CD14-positive monocyte (primary cell): ENCODE data around the gene MICAL2. TPM values are rescaled to one million over a fixed set of nuclear protein-coding genes. Genes with fewer than 3 reads are reported as not detected.

ENCODE experiments used
- DNase-seq, 3 donors: peaks; one replicate each; pipeline ENCODE4 v3.0.0-alpha.2; 2011 to 2022
- H2AFZ ChIP-seq: 2 replicates; pipeline ENCODE4 v1.6.0; 2012; ENCODE audit warnings: mild to moderate bottlenecking, low read depth, low read length, inconsistent platforms; ENCODE audit not compliant: insufficient read depth, poor library complexity, severe bottlenecking
- H3K27ac ChIP-seq, 2 donors: 1 replicate in 1 of 2; 2 replicates in 1 of 2; pipeline ENCODE4 v1.5.1; 2012 to 2013; ENCODE audit warnings: low read length in 2 of 2, control low read depth in 1 of 2, inconsistent platforms in 1 of 2, low read depth in 1 of 2, mild to moderate bottlenecking in 1 of 2
- H3K27me3 ChIP-seq, 2 donors: one replicate each; pipeline versions ENCODE4 v1.6.0 to v1.6.1; 2011 to 2013; ENCODE audit warnings: low read length in 2 of 2; ENCODE audit not compliant: control insufficient read depth in 2 of 2, insufficient read depth in 2 of 2
- H3K36me3 ChIP-seq, 2 donors: replicated peaks in 1 of 2; 1 replicate in 1 of 2; 2 replicates in 1 of 2; pipeline versions ENCODE4 v1.5.1 to v1.6.1; 2012 to 2013; ENCODE audit warnings: low read length in 2 of 2, control low read depth in 1 of 2, inconsistent platforms in 1 of 2, mild to moderate bottlenecking in 1 of 2; ENCODE audit not compliant: insufficient read depth in 2 of 2, control insufficient read depth in 1 of 2
- H3K4me1 ChIP-seq, 2 donors: 1 replicate in 1 of 2; 2 replicates in 1 of 2; pipeline versions ENCODE4 v1.5.1 to v1.6.1; 2012 to 2013; ENCODE audit warnings: low read length in 2 of 2, control low read depth in 1 of 2, inconsistent platforms in 1 of 2, mild to moderate bottlenecking in 1 of 2, moderate library complexity in 1 of 2; ENCODE audit not compliant: insufficient read depth in 2 of 2, control insufficient read depth in 1 of 2
- H3K4me2 ChIP-seq: replicated peaks from 2 replicates; pipeline ENCODE3; 2012; ENCODE audit warnings: low read length, moderate library complexity, mild to moderate bottlenecking; ENCODE audit not compliant: poor library complexity, severe bottlenecking; ENCODE audit errors: extremely low read depth
- H3K4me3 ChIP-seq, 3 experiments: fragments of 200-600 bp in 1 of 3; sonication (generic) in 1 of 3; replicated peaks in 1 of 3; 1 replicate in 2 of 3; 2 replicates in 1 of 3; pipeline ENCODE4 v1.5.1; 2011 to 2013; ENCODE audit warnings: low read length in 3 of 3, mild to moderate bottlenecking in 3 of 3, control low read depth in 2 of 3, low read depth in 2 of 3, inconsistent platforms in 1 of 3, moderate library complexity in 1 of 3
- H3K79me2 ChIP-seq: 2 replicates; pipeline ENCODE4 v1.6.0; 2012; ENCODE audit warnings: mild to moderate bottlenecking, control low read depth, inconsistent platforms, low read length, moderate library complexity; ENCODE audit not compliant: insufficient read depth
- H3K9ac ChIP-seq: 2 replicates; pipeline ENCODE4 v1.6.0; 2017; ENCODE audit warnings: low read length, mild to moderate bottlenecking; ENCODE audit not compliant: insufficient read depth, poor library complexity, severe bottlenecking
- H3K9me3 ChIP-seq, 2 donors: replicated peaks in 1 of 2; 1 replicate in 1 of 2; 2 replicates in 1 of 2; pipeline versions ENCODE4 v1.5.1 to v1.6.1; 2012 to 2013; ENCODE audit warnings: low read length in 2 of 2, control low read depth in 1 of 2; ENCODE audit not compliant: control insufficient read depth in 1 of 2, insufficient read depth in 1 of 2
- H4K20me1 ChIP-seq: 2 replicates; pipeline ENCODE4 v1.6.0; 2012; ENCODE audit warnings: mild to moderate bottlenecking, low read length, control low read depth, moderate library complexity; ENCODE audit not compliant: insufficient read depth
- H3K27ac Mint-ChIP-seq, 7 donors: one replicate each; pipeline ENCODE4 v1.8.0; 2020; ENCODE audit warnings: mild to moderate bottlenecking in 7 of 7, mixed read lengths in 7 of 7, moderate library complexity in 6 of 7, inconsistent platforms in 2 of 7
- H3K27me3 Mint-ChIP-seq, 3 donors: one replicate each; pipeline ENCODE4 v1.8.0; 2021 to 2022; ENCODE audit warnings: low read depth in 3 of 3, mild to moderate bottlenecking in 3 of 3, mixed read lengths in 3 of 3, moderate library complexity in 3 of 3, inconsistent platforms in 1 of 3
- H3K36me3 Mint-ChIP-seq, 2 donors: one replicate each; pipeline ENCODE4 v1.8.0; 2020; ENCODE audit warnings: mixed read lengths in 2 of 2, inconsistent platforms in 1 of 2, mild to moderate bottlenecking in 1 of 2
- H3K4me1 Mint-ChIP-seq: one replicate; pipeline ENCODE4 v1.8.0; 2020; ENCODE audit warnings: mild to moderate bottlenecking, mixed read lengths
- H3K4me3 Mint-ChIP-seq, 2 donors: one replicate each; pipeline ENCODE4 v1.8.0; 2020; ENCODE audit warnings: mild to moderate bottlenecking in 2 of 2, mixed read lengths in 2 of 2, moderate library complexity in 1 of 2
- H3K9me3 Mint-ChIP-seq, 7 donors: one replicate each; pipeline ENCODE4 v1.8.0; 2020 to 2022; ENCODE audit warnings: mixed read lengths in 7 of 7, mild to moderate bottlenecking in 6 of 7, moderate library complexity in 6 of 7, inconsistent platforms in 2 of 7
- CTCF ChIP-seq: fragments of 200-600 bp; IDR thresholded peaks from one replicate; pipeline ENCODE4 v1.8.0; 2022; ENCODE audit warnings: antibody characterized with exemption, mild to moderate bottlenecking
- WGBS: methylation state at CpG from one replicate; pipeline ENCODE4 v1.1.5; 2013; ENCODE audit warnings: missing lambda C conversion rate; ENCODE audit not compliant: insufficient coverage; 5-methylcytosine and 5-hydroxymethylcytosine counted together
- intact Hi-C, 2 donors: fragments of 100-400 bp; cut with micrococcal nuclease; formaldehyde crosslinking; loops; one replicate each; pipeline versions ENCODE4 v1.15.0 to v1.15.1; 2023
- polyA plus RNA-seq, 3 donors: library from polyadenylated mRNA; depleted of rRNA in 1 of 3; unstranded in 2 of 3; stranded (reverse) in 1 of 3; fragments of 300-500 nt in 2 of 3; fragments of >200 nt in 1 of 3; fragmentation: Illumina TruSeq in 2 of 3; gene quantifications; 1 replicate in 2 of 3; 2 replicates in 1 of 3; pipeline ENCODE4 v1.2.3, GENCODE V29; 2012 to 2021

Gene MICAL2
- polyA plus RNA-seq, 3 donors: 39.8 to 72.5 (median 44.0) TPM

DNA sequence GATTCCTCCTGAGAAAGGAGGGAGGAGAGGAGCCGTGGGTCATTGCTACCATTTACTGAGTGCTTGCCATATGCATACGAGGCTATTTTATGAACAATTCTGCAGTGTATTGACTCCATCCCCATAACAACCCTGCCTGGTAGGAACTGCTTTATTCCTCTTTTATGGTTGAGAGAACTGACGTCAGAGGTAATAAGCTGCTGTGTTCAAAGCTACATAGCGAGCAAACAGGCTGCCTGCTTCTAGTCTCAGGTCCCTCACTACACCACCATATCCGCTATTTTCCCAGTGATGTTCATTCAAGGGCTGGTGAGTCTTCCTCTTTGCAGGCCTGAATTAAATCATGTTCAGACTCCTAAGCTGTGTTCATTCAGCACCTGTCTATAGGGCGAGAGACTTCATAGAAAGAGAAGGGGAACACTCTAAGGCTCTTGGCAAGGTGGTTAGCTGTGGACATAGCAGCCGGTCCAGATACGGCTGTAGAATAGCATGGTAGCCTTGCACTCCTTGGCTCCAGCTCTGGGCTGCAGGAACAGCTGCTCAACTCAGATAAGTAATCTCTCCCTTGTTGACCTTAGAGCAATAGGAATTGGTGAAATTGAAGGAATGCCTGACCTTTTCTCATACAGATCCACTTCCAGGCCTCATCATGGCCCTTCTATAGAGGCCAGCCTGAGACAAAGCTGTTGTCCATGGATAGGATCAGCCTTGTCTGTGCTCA, 82.6 kb downstream of the MICAL2 start:
- Histone ChIP-seq H3K9ac (no peak overlapping the region), H3K4me1 (peaks cover 0 to 3% of the 10 kb centered on the region in 2 donors), H4K20me1 (peaks cover 94% of the 10 kb centered on the region), H3K27me3 (no peaks in the 10 kb centered on the region), H3K79me2 (no peaks in the 10 kb centered on the region), H3K36me3 (peaks cover 17 to 65% of the 10 kb centered on the region in 2 donors), H2AFZ (no peak overlapping the region), H3K4me3 (no peak overlapping the region), H3K27ac (no peak overlapping the region), H3K9me3 (no peaks in the 10 kb centered on the region), H3K4me2 (no peak overlapping the region)
- H3K36me3 Mint-ChIP-seq: peaks cover 65 to 83% of the 10 kb centered on the region in 2 donors
- no peak for DNase-seq
- no peak for TF ChIP-seq CTCF
- peaks cover 17% of the 10 kb centered on the region for H3K4me1 Mint-ChIP-seq
- H3K4me3 Mint-ChIP-seq: no peak overlapping the region
- peaks cover 0 to 3% (median 2%) of the 10 kb centered on the region in 3 donors for H3K27me3 Mint-ChIP-seq
- H3K9me3 Mint-ChIP-seq: no peaks in the 10 kb centered on the region
- H3K27ac Mint-ChIP-seq: peak overlapping the region in 3 of 7 donors; percentile 13 to 42 (median 41)
- intact Hi-C loops: no loop called here
- WGBS: 100% methylated on average over 4 of the region's 8 CpGs

- Histone ChIP-seq H2AFZ (no peak overlapping the region), H3K4me2 (no peak overlapping the region), H3K79me2 (no peaks in the 10 kb centered on the region), H3K9me3 (no peaks in the 10 kb centered on the region), H4K20me1 (peaks cover 94% of the 10 kb centered on the region), H3K9ac (no peak overlapping the region), H3K36me3 (peaks cover 25 to 65% of the 10 kb centered on the region in 2 donors), H3K27me3 (no peaks in the 10 kb centered on the region), H3K27ac (no peak overlapping the region), H3K4me1 (peaks cover 0 to 5% of the 10 kb centered on the region in 2 donors), H3K4me3 (no peak overlapping the region)
- peak overlapping the region in 3 of 7 donors; percentile 22 to 42 (median 41) for H3K27ac Mint-ChIP-seq
- H3K4me3 Mint-ChIP-seq: no peak overlapping the region
- no peak for DNase-seq
- peaks cover 19% of the 10 kb centered on the region for H3K4me1 Mint-ChIP-seq
- peaks cover 0 to 2% (median 1%) of the 10 kb centered on the region in 3 donors for H3K27me3 Mint-ChIP-seq
- H3K9me3 Mint-ChIP-seq: no peaks in the 10 kb centered on the region
- peaks cover 66 to 84% of the 10 kb centered on the region in 2 donors for H3K36me3 Mint-ChIP-seq
- intact Hi-C loops: no loop called here
- WGBS: no CpG with 5 or more reads among the region's 3 CpGs
- TF ChIP-seq CTCF: no peak
These were observed 83.3 kb downstream of the MICAL2 start for GRCh38 chr11:12193515-12194336.
